ENCODE data around the gene ANAPC2.

Gene ANAPC2

DNA sequence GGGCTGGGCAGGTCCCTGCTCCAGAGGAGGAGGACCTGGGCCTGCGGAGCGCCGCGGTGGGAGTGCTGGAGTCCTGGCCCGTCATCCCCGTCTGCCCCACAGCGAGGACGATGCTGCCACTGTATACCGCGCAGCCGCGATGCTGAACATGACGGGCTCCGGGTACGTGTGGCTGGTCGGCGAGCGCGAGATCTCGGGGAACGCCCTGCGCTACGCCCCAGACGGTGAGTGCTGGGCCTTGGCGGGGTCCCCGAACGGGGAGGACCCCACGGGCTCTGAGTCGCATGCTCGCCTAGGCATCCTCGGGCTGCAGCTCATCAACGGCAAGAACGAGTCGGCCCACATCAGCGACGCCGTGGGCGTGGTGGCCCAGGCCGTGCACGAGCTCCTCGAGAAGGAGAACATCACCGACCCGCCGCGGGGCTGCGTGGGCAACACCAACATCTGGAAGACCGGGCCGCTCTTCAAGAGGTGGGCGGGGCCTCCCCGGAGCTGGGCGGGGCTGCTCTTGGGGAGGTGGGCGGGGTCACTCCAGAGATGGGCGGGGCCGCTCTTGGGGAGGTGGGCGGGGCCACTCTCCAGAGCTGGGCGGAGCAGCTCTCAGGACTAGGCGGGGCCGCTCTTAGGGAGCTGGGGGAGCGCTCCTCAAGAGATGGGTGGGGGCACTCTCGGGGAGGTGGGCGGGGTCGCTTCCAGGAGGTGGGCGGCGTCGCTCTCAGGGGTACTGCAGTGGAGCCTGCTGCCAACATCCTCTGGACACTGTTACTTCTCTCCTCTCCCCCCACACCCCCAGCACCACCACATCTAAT lies 31.6 kb downstream of the ANAPC2 start:
- Histone ChIP-seq H2AK5ac (ENCODE audit: low read length, severe bottlenecking) (no peak overlapping the region), H3K18ac (ENCODE audit: low read depth in 1 of 2, low read length in 2 of 2) (no peak overlapping the region), H2BK15ac (ENCODE audit: low read depth, poor library complexity, severe bottlenecking) (no peak overlapping the region), H2AFZ (ENCODE audit: low read depth, low read length) (no peak overlapping the region), H4K91ac (ENCODE audit: low read length) (no peak overlapping the region), H2BK12ac (ENCODE audit: low read length in 2 of 2) (no peak overlapping the region), H3K36me3 (ENCODE audit: control insufficient read depth in 1 of 2, insufficient read depth in 2 of 2, low read depth in 1 of 2, low read length in 2 of 2) (peaks cover 0 to 4% of the 10 kb centered on the region in 2 experiments), H3K4ac (ENCODE audit: low read depth in 1 of 2, low read length in 2 of 2) (no peak overlapping the region), H3K27ac (ENCODE audit: low read length, poor library complexity, severe bottlenecking) (no peak overlapping the region), H3K4me3 (ENCODE audit: insufficient read depth in 1 of 2, low read depth in 1 of 2, low read length in 2 of 2) (peak overlapping the region in 1 of 2 experiments; percentile 68), H3K79me1 (replicated peaks; ENCODE audit: low read length, poor library complexity, severe bottlenecking) (no peaks in the 10 kb centered on the region), H3K23ac (ENCODE audit: low read length in 2 of 2) (no peak overlapping the region), H2BK120ac (ENCODE audit: low read depth, low read length) (no peak overlapping the region), H2BK5ac (ENCODE audit: low read depth, low read length, poor library complexity, severe bottlenecking) (no peak overlapping the region), H3K4me1 (ENCODE audit: control insufficient read depth, insufficient read depth, low read depth, low read length) (peaks cover 10% of the 10 kb centered on the region), H3K4me2 (ENCODE audit: low read length, poor library complexity, severe bottlenecking) (peak overlapping the region; percentile 50), H3K9ac (ENCODE audit: low read length) (peak overlapping the region; percentile 15), H3K14ac (ENCODE audit: low read length in 2 of 2) (no peak overlapping the region), H4K8ac (ENCODE audit: low read length) (no peak overlapping the region), H3K27me3 (ENCODE audit: control insufficient read depth in 1 of 2, insufficient read depth in 1 of 2, low read length in 2 of 2) (peaks cover 61 to 66% of the 10 kb centered on the region in 2 experiments), H3K9me3 (ENCODE audit: control insufficient read depth, low read length) (no peaks in the 10 kb centered on the region)
- WGBS: 12% methylated on average over 61 of the region's 65 CpGs
- peak; percentile 33 for DNase-seq

DNA sequence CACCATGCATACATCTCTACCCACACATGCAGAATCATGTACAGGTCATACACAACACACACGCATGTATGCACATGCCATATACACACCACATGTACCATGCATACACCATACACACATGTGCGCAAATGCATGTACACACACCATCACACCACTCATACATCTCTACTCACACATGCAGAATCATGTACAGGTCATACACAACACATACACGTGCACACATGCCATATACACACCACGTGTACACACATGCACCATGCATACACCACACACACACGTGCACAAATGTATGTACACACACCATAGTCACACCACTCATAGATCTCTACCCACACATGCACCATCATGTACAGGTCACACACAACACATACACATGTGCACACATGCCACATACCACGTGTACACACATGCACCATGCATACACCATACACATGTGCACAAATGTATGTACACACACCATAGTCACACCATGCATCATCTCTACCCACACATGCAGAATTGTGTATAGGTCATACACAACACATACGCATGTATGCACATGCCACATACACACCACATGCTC lies 35.4 kb downstream of the ANAPC2 start:
- no peak overlapping the region for H2BK120ac ChIP-seq (ENCODE audit: low read depth, low read length)
- H3K9me3 ChIP-seq (ENCODE audit: control insufficient read depth, low read length): no peaks in the 10 kb centered on the region
- no peak overlapping the region for H3K18ac ChIP-seq (ENCODE audit: low read depth in 1 of 2, low read length in 2 of 2)
- no peak overlapping the region for H4K8ac ChIP-seq (ENCODE audit: low read length)
- no peak overlapping the region for H3K4me3 ChIP-seq (ENCODE audit: insufficient read depth in 1 of 2, low read depth in 1 of 2, low read length in 2 of 2)
- H3K14ac ChIP-seq (ENCODE audit: low read length in 2 of 2): no peak overlapping the region
- DNase-seq: no peak
- peaks cover 0 to 4% of the 10 kb centered on the region in 2 experiments for H3K36me3 ChIP-seq (ENCODE audit: control insufficient read depth in 1 of 2, insufficient read depth in 2 of 2, low read depth in 1 of 2, low read length in 2 of 2)
- no peak overlapping the region for H2BK15ac ChIP-seq (ENCODE audit: low read depth, poor library complexity, severe bottlenecking)
- no peak overlapping the region for H3K4me2 ChIP-seq (ENCODE audit: low read length, poor library complexity, severe bottlenecking)
- no peak overlapping the region for H3K4ac ChIP-seq (ENCODE audit: low read depth in 1 of 2, low read length in 2 of 2)
- no peaks in the 10 kb centered on the region for H3K79me1 ChIP-seq (replicated peaks; ENCODE audit: low read length, poor library complexity, severe bottlenecking)
- H2BK12ac ChIP-seq (ENCODE audit: low read length in 2 of 2): no peak overlapping the region
- no peak overlapping the region for H3K9ac ChIP-seq (ENCODE audit: low read length)
- H2BK5ac ChIP-seq (ENCODE audit: low read depth, low read length, poor library complexity, severe bottlenecking): no peak overlapping the region
- no peak overlapping the region for H3K27ac ChIP-seq (ENCODE audit: low read length, poor library complexity, severe bottlenecking)
- H3K4me1 ChIP-seq (ENCODE audit: control insufficient read depth, insufficient read depth, low read depth, low read length): peaks cover 7% of the 10 kb centered on the region
- H2AFZ ChIP-seq (ENCODE audit: low read depth, low read length): no peak overlapping the region
- no peak overlapping the region for H2AK5ac ChIP-seq (ENCODE audit: low read length, severe bottlenecking)
- 88% methylated on average over 7 of the region's 7 CpGs for WGBS
- no peak overlapping the region for H3K23ac ChIP-seq (ENCODE audit: low read length in 2 of 2)
- no peak overlapping the region for H4K91ac ChIP-seq (ENCODE audit: low read length)
- H3K27me3 ChIP-seq (ENCODE audit: control insufficient read depth in 1 of 2, insufficient read depth in 1 of 2, low read length in 2 of 2): peaks cover 30 to 50% of the 10 kb centered on the region in 2 experiments

DNA sequence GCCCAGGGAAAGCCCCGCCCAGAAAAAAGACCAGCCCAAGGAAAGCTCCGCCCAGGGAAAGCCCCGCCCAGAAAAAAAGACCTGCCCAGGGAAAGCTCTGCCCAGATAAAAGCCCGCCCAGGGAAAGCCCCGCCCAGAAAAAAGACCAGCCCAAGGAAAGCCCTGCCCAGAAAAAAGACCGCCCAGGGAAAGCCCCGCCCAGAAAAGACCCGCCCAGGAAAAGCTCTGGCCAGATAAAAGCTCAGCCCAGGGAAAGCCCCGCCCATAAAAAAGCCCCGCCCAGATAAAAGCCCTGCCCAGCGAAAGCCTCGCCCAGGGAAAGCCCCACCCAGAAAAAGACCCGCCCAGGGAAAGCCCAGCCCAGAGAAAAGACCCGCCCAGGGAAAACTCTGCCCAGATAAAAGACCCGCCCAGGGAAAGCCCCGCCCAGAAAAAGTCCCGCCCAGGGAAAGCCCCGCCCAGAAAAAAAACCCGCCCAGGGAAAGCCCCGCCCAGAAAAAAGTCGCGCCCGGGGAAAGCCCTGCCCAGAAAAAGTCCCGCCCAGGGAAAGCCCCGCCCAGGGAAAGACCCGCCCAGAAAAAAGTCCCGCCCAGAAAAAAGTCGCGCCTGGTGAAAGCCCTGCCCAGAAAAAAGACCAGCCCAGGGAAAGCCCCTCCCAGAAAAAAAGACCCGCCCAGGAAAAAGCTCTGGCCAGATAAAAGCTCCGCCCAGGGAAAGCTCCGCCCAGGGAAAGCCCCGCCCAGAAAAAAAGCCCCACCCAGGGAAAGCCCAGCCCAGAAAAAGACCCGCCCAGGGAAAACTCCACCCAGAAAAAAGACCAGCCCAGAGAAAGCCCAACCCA lies 37.5 kb downstream of the ANAPC2 start:
- Histone ChIP-seq H4K8ac (ENCODE audit: low read length) (no peak overlapping the region), H3K14ac (ENCODE audit: low read length in 2 of 2) (no peak overlapping the region)
- 48% methylated on average over 34 of the region's 34 CpGs for WGBS

More for the DNA sequence above, 37.5 kb downstream of the ANAPC2 start:
- Histone ChIP-seq H3K4me3 (ENCODE audit: insufficient read depth in 1 of 2, low read depth in 1 of 2, low read length in 2 of 2) (no peak overlapping the region), H2AK5ac (ENCODE audit: low read length, severe bottlenecking) (no peak overlapping the region), H2BK15ac (ENCODE audit: low read depth, poor library complexity, severe bottlenecking) (no peak overlapping the region), H3K4me2 (ENCODE audit: low read length, poor library complexity, severe bottlenecking) (no peak overlapping the region), H2BK5ac (ENCODE audit: low read depth, low read length, poor library complexity, severe bottlenecking) (no peak overlapping the region), H3K23ac (ENCODE audit: low read length in 2 of 2) (no peak overlapping the region), H4K91ac (ENCODE audit: low read length) (no peak overlapping the region), H2BK12ac (ENCODE audit: low read length in 2 of 2) (no peak overlapping the region), H3K79me1 (replicated peaks; ENCODE audit: low read length, poor library complexity, severe bottlenecking) (no peaks in the 10 kb centered on the region), H3K4ac (ENCODE audit: low read depth in 1 of 2, low read length in 2 of 2) (no peak overlapping the region), H3K18ac (ENCODE audit: low read depth in 1 of 2, low read length in 2 of 2) (no peak overlapping the region), H3K27me3 (ENCODE audit: control insufficient read depth in 1 of 2, insufficient read depth in 1 of 2, low read length in 2 of 2) (peaks cover 9 to 40% of the 10 kb centered on the region in 2 experiments), H2BK120ac (ENCODE audit: low read depth, low read length) (no peak overlapping the region), H3K9me3 (ENCODE audit: control insufficient read depth, low read length) (no peaks in the 10 kb centered on the region), H3K36me3 (ENCODE audit: control insufficient read depth in 1 of 2, insufficient read depth in 2 of 2, low read depth in 1 of 2, low read length in 2 of 2) (no peaks in the 10 kb centered on the region), H3K4me1 (ENCODE audit: control insufficient read depth, insufficient read depth, low read depth, low read length) (peaks cover 5% of the 10 kb centered on the region), H3K27ac (ENCODE audit: low read length, poor library complexity, severe bottlenecking) (no peak overlapping the region), H3K9ac (ENCODE audit: low read length) (no peak overlapping the region), H2AFZ (ENCODE audit: low read depth, low read length) (no peak overlapping the region)
- DNase-seq: peak; percentile 39
